Activated T-helper 2 cell treated with anti-CD3 and anti-CD28 coated beads, Interferon-gamma antibody, Interleukin-2, Interleukin-4, amounts not matched to agents 10 μg/mL and 5 μg/mL and 100 μg/mL, durations not matched to agents 14 hours and 24 hours and 36 hours (primary cell): Measurements from ENCODE around the gene PCDHGC3. TPM values are rescaled to one million over a fixed set of nuclear protein-coding genes. Genes with fewer than 3 reads are reported as not detected.
A peak's percentile ranks its signal among the peaks of the same experiment; 100 is the strongest.

Source experiments
- DNase-seq: peaks from one replicate; pipeline ENCODE4 v3.0.0; 2021; ENCODE audit warnings: low spot score
- H3K27ac Mint-ChIP-seq: one replicate; pipeline ENCODE4 v1.8.0; 2021; ENCODE audit warnings: mixed read lengths
- H3K27me3 Mint-ChIP-seq: one replicate; pipeline ENCODE4 v1.8.0; 2021; ENCODE audit warnings: low read depth, mixed read lengths
- H3K36me3 Mint-ChIP-seq: one replicate; pipeline ENCODE4 v1.8.0; 2021; ENCODE audit warnings: low read depth, mixed read lengths
- H3K4me1 Mint-ChIP-seq: one replicate; pipeline ENCODE4 v1.8.0; 2021; ENCODE audit warnings: low read depth, mixed read lengths
- H3K4me3 Mint-ChIP-seq: one replicate; pipeline ENCODE4 v1.8.0; 2021; ENCODE audit warnings: low read depth, mild to moderate bottlenecking, moderate library complexity, mixed read lengths
- H3K9me3 Mint-ChIP-seq: one replicate; pipeline ENCODE4 v1.8.0; 2021; ENCODE audit warnings: mixed read lengths
- intact Hi-C: fragments of 100-400 bp; cut with micrococcal nuclease; formaldehyde crosslinking; loops from one replicate; pipeline ENCODE4 v1.15.1; 2023
- total RNA-seq: library from RNA; stranded (reverse); gene quantifications from 2 replicates; pipeline ENCODE4 v1.2.3, GENCODE V29; 2022

PCDHGC3 gene
- total RNA-seq, 1 donor from 2014 or later = 0.21 TPM

- peaks cover 28% of the 10 kb centered on the region for H3K4me1 Mint-ChIP-seq
- no peaks in the 10 kb centered on the region for H3K27me3 Mint-ChIP-seq
- no peaks in the 10 kb centered on the region for H3K9me3 Mint-ChIP-seq
- no peak overlapping the region for H3K4me3 Mint-ChIP-seq
- DNase-seq = no peak
- intact Hi-C loops = loop anchor here (5.0 kb wide), 1 partner anchor 33 kb away; no protein-coding TSS in a partner anchor
- peaks cover 98% of the 10 kb centered on the region for H3K36me3 Mint-ChIP-seq
- H3K27ac Mint-ChIP-seq = no peak overlapping the region
Measured at GRCh38 chr5:141523991-141524390, 48.2 kb downstream of the PCDHGC3 start.

GRCh38 chr5:141524604-141525597 is 49.1 kb downstream of the PCDHGC3 start:
- intact Hi-C loops = loop anchor here (5.0 kb wide), 1 partner anchor 32 kb away; no protein-coding TSS in a partner anchor
- no peak overlapping the region for H3K4me3 Mint-ChIP-seq
- H3K36me3 Mint-ChIP-seq = peaks cover 97% of the 10 kb centered on the region

GRCh38 chr5:141525653-141526052 is 49.9 kb downstream of the PCDHGC3 start:
- H3K4me1 Mint-ChIP-seq = peaks cover 27% of the 10 kb centered on the region
- H3K27me3 Mint-ChIP-seq = no peaks in the 10 kb centered on the region
- H3K27ac Mint-ChIP-seq = no peak overlapping the region
- peaks cover 89% of the 10 kb centered on the region for H3K36me3 Mint-ChIP-seq
- no peak overlapping the region for H3K4me3 Mint-ChIP-seq
- H3K9me3 Mint-ChIP-seq = no peaks in the 10 kb centered on the region
- intact Hi-C loops = no loop called here
- no peak for DNase-seq

More at GRCh38 chr5:141524604-141525597, 49.1 kb downstream of the PCDHGC3 start:
- DNase-seq = peak; percentile 38
- Mint-ChIP-seq H3K9me3 (no peaks in the 10 kb centered on the region), H3K4me1 (peaks cover 28% of the 10 kb centered on the region), H3K27me3 (no peaks in the 10 kb centered on the region), H3K27ac (no peak overlapping the region)

- intact Hi-C loops = no loop called here
- peaks cover 10% of the 10 kb centered on the region for H3K4me1 Mint-ChIP-seq
- H3K27ac Mint-ChIP-seq = no peak overlapping the region
- peaks cover 72% of the 10 kb centered on the region for H3K36me3 Mint-ChIP-seq
- no peak for DNase-seq
- H3K9me3 Mint-ChIP-seq = no peaks in the 10 kb centered on the region
- no peak overlapping the region for H3K4me3 Mint-ChIP-seq
- no peaks in the 10 kb centered on the region for H3K27me3 Mint-ChIP-seq
Measured at GRCh38 chr5:141527426-141527825, 51.7 kb downstream of the PCDHGC3 start.

Other genes starting within 250 kb of the PCDHGC3 start
- gene PCDHB15, start 230.6 kb upstream of the PCDHGC3 start, total RNA-seq = not detected in 2 replicates
- gene SLC25A2, start 171.9 kb upstream of the PCDHGC3 start, total RNA-seq = 0.16 TPM in 1 of 2 replicates, not detected in the other
- 67.1 and 70.5 TPM in 2 replicates for gene TAF7, start 155.2 kb upstream of the PCDHGC3 start, total RNA-seq
- 0.09 and 0.14 TPM in 2 replicates for gene PCDHGA1, start 145.5 kb upstream of the PCDHGC3 start, total RNA-seq
- 0.09 and 0.11 TPM in 2 replicates for gene PCDHGA2, start 137.2 kb upstream of the PCDHGC3 start, total RNA-seq
- gene PCDHGA3, start 132.1 kb upstream of the PCDHGC3 start, total RNA-seq = 0.11 and 0.16 TPM in 2 replicates
- gene PCDHGB1, start 125.9 kb upstream of the PCDHGC3 start, total RNA-seq = 0.16 and 0.48 TPM in 2 replicates
- 0.44 and 0.57 TPM in 2 replicates for gene PCDHGA4, start 120.9 kb upstream of the PCDHGC3 start, total RNA-seq
- 0.85 and 0.91 TPM in 2 replicates for gene PCDHGB2, start 116.0 kb upstream of the PCDHGC3 start, total RNA-seq
- 0.43 and 0.51 TPM in 2 replicates for gene PCDHGA5, start 111.8 kb upstream of the PCDHGC3 start, total RNA-seq
- gene PCDHGB3, start 105.7 kb upstream of the PCDHGC3 start, total RNA-seq = 0.46 and 0.85 TPM in 2 replicates
- 0.48 and 0.55 TPM in 2 replicates for gene PCDHGA6, start 102.1 kb upstream of the PCDHGC3 start, total RNA-seq
- gene PCDHGA7, start 93.2 kb upstream of the PCDHGC3 start, total RNA-seq = 0.16 and 0.30 TPM in 2 replicates
- 0.28 and 0.34 TPM in 2 replicates for gene PCDHGB4, start 88.3 kb upstream of the PCDHGC3 start, total RNA-seq
- 0.07 and 0.23 TPM in 2 replicates for gene PCDHGA8, start 83.3 kb upstream of the PCDHGC3 start, total RNA-seq
- 0.62 and 0.92 TPM in 2 replicates for gene PCDHGB5, start 78.0 kb upstream of the PCDHGC3 start, total RNA-seq
- 0.23 and 0.32 TPM in 2 replicates for gene PCDHGA9, start 73.2 kb upstream of the PCDHGC3 start, total RNA-seq
- 0.21 and 0.34 TPM in 2 replicates for gene PCDHGB6, start 67.9 kb upstream of the PCDHGC3 start, total RNA-seq
- gene PCDHGA10, start 63.0 kb upstream of the PCDHGC3 start, total RNA-seq = 0.21 and 0.34 TPM in 2 replicates
- gene PCDHGB7, start 58.3 kb upstream of the PCDHGC3 start, total RNA-seq = 0.18 and 0.23 TPM in 2 replicates
- gene PCDHGA11, start 54.9 kb upstream of the PCDHGC3 start, total RNA-seq = 0.21 and 0.39 TPM in 2 replicates
- gene PCDHGA12, start 45.5 kb upstream of the PCDHGC3 start, total RNA-seq = 0.11 and 0.16 TPM in 2 replicates
- gene PCDHGC4, start 9.1 kb downstream of the PCDHGC3 start, total RNA-seq = not detected in 2 replicates
- not detected in 2 replicates for gene PCDHGC5, start 13.1 kb downstream of the PCDHGC3 start, total RNA-seq
- gene DIAPH1, start 143.0 kb downstream of the PCDHGC3 start, total RNA-seq = 228 and 234 TPM in 2 replicates
- 92.4 and 95.2 TPM in 2 replicates for gene HDAC3, start 160.9 kb downstream of the PCDHGC3 start, total RNA-seq
- gene RELL2, start 161.0 kb downstream of the PCDHGC3 start, total RNA-seq = 15.9 and 16.1 TPM in 2 replicates
- gene FCHSD1, start 175.5 kb downstream of the PCDHGC3 start, total RNA-seq = 37.4 and 42.8 TPM in 2 replicates
- gene ARAP3, start 206.3 kb downstream of the PCDHGC3 start, total RNA-seq = 9.9 and 10.5 TPM in 2 replicates